Measurements from ENCODE around the gene MCRIP2. TPM values are rescaled to one million over a fixed set of nuclear protein-coding genes. Genes with fewer than 3 reads are reported as not detected.

Gene MCRIP2
- total and polyA plus RNA-seq, 2 of the 8 experiments (the other 6 are each of a cell fraction or from before 2014, with no cell fraction given) = 45.4 to 75.5 TPM

DNA sequence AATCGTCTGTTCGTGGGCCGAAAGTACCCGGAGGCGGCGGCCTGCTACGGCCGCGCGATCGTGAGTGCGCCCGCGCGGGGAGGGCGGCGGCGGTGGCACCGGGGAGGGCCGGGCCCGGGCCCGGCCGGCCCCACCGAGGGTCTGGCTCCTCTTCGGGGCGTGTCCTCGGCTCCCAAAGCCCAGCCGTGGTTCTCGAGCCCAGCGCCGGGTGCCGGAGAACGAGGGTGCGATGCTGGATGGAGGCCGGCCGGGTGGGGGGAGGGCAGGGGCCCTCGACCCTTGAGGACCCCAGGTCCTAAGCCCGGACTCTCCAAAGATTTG, 39.0 kb downstream of the MCRIP2 start:
- Histone ChIP-seq H3K27me3 (replicated peaks in 1 of 4; ENCODE audit: control insufficient read depth in 3 of 4, extremely low read depth in 1 of 4, insufficient read depth in 3 of 4, low read length in 3 of 4) (peaks cover 0 to 2% (median 0%) of the 10 kb centered on the region in 4 experiments; a peak in 2 of 7 replicates), H3K27ac (ENCODE audit: low read depth, low read length) (peak overlapping the region; percentile 72), H3K4me2 (ENCODE audit: insufficient read depth in 1 of 2, low read depth in 2 of 2, low read length in 2 of 2) (peak overlapping the region; percentile 74), H3K14ac (ENCODE audit: insufficient read length) (no peak overlapping the region), H3K9ac (replicated peaks in 1 of 4; ENCODE audit: extremely low read depth in 1 of 4, low read depth in 3 of 4, low read length in 3 of 4) (peak overlapping the region; percentile 13 to 72 (median 64); a peak in 5 of 7 replicates), H2BK20ac (ENCODE audit: low read length) (no peak overlapping the region), H3K36me3 (ENCODE audit: control insufficient read depth in 2 of 4, insufficient read depth in 4 of 4, low read length in 3 of 4) (peaks cover 4 to 21% (median 13%) of the 10 kb centered on the region in 4 experiments; a peak in 7 of 8 replicates), H3K79me1 (ENCODE audit: low read depth, low read length) (peaks cover 6% of the 10 kb centered on the region; the same call in 1 of the 2 replicates), H3K4me3 (ENCODE audit: extremely low read depth in 1 of 4, insufficient read depth in 2 of 4, low read depth in 3 of 4, low read length in 4 of 4) (peak overlapping the region; percentile 72 to 89 (median 80)), H2AK5ac (ENCODE audit: low read depth, low read length) (no peak overlapping the region), H4K5ac (ENCODE audit: insufficient read length, low read depth, low read length) (peak overlapping the region; percentile 43), H3K9me3 (ENCODE audit: insufficient read depth in 2 of 2, low read depth in 1 of 2, low read length in 1 of 2) (no peaks in the 10 kb centered on the region), H3K18ac (ENCODE audit: extremely low read depth, low read length) (no peak overlapping the region), H2BK15ac (ENCODE audit: low read length) (no peak overlapping the region), H4K91ac (replicated peaks; ENCODE audit: insufficient read length, low read length) (no peak overlapping the region), H2AFZ (ENCODE audit: low read length) (no peak overlapping the region), H3K4ac (replicated peaks; ENCODE audit: insufficient read length, low read depth, low read length) (no peak overlapping the region), H3K79me2 (ENCODE audit: control insufficient read depth in 1 of 2, insufficient read depth in 2 of 2, low read length in 2 of 2) (peaks cover 0 to 12% of the 10 kb centered on the region in 2 experiments; a peak in 1 of 4 replicates), H2BK12ac (ENCODE audit: low read depth, low read length) (no peak overlapping the region), H3K23me2 (ENCODE audit: low read depth, low read length) (peaks cover 13% of the 10 kb centered on the region; the same call in 1 of the 2 replicates), H3K56ac (replicated peaks; ENCODE audit: insufficient read length, low read depth, low read length) (no peak overlapping the region), H4K8ac (ENCODE audit: extremely low read depth, insufficient read depth, low read length) (no peak overlapping the region), H3K4me1 (replicated peaks in 1 of 4; ENCODE audit: control insufficient read depth in 3 of 4, insufficient read depth in 4 of 4, low read length in 3 of 4) (peaks cover 0 to 31% (median 24%) of the 10 kb centered on the region in 4 experiments; a peak in 6 of 7 replicates), H3K23ac (ENCODE audit: insufficient read length) (no peak overlapping the region), H2BK120ac (replicated peaks; ENCODE audit: low read depth, low read length) (no peak overlapping the region), H2BK5ac (ENCODE audit: low read depth, low read length) (0 out of 2 replicates have a peak overlapping the region, but pooled peaks have one; percentile 49), H4K20me1 (replicated peaks in 1 of 2; ENCODE audit: control insufficient read depth in 1 of 2, insufficient read depth in 2 of 2, low read length in 2 of 2) (peaks cover 4 to 29% of the 10 kb centered on the region in 2 experiments)
- WGBS, 2 experiments (ENCODE audit: extremely low coverage in 1 of 2, insufficient coverage in 1 of 2, insufficient read length in 1 of 2, insufficient replicate concordance in 2 of 2, low coverage in 1 of 2, low lambda C conversion rate in 2 of 2, missing lambda C conversion rate in 1 of 2) = 0% methylated on average over 25 of the region's 38 CpGs; no CpG with 5 or more reads in 1 of the 2 experiments
- no peak for DNase-seq (ENCODE audit: low read depth in 1 of 2, low spot score in 2 of 2)
- POLR2A ChIA-PET (ENCODE audit: partially characterized antibody) = interaction anchor here (0.6 to 13.3 kb wide), 16 partner anchors 9 to 298 kb away, joined by 3 to 214 read pairs (median 8); partner anchors contain the start of genes ANTKMT, CCDC78, HAGHL and PGAP6
- no peak for FAIRE-seq
- peak; percentile 3 for TF ChIP-seq ASH2L (IDR thresholded peaks at IDR 0.05; ENCODE audit: low read length)
- TF ChIP-seq KDM5A (IDR thresholded peaks at IDR 0.05; ENCODE audit: low read length) = no peak
- no peak for TF ChIP-seq GABPA (IDR thresholded peaks at IDR 0.05; ENCODE audit: borderline replicate concordance, insufficient read depth, low read length)
- TF ChIP-seq CBX8 (IDR thresholded peaks at IDR 0.05; ENCODE audit: borderline replicate concordance, low read depth, low read length) = no peak
- TF ChIP-seq CTBP2 (IDR thresholded peaks at IDR 0.05; ENCODE audit: borderline replicate concordance, insufficient read depth, insufficient read length, low read length) = no peak
- TF ChIP-seq YY1 (IDR thresholded peaks at IDR 0.05; ENCODE audit: low read depth, low read length) = no peak
- TF ChIP-seq TBP (IDR thresholded peaks at IDR 0.05; ENCODE audit: low read depth, low read length) = no peak
- TF ChIP-seq TAF1 (IDR thresholded peaks at IDR 0.05; ENCODE audit: low read depth, low read length) = 0 out of 2 replicates have a peak, but pooled peaks have one; percentile 12
- no peak for TF ChIP-seq TEAD4 (IDR thresholded peaks at IDR 0.05; ENCODE audit: low read depth, low read length)
- TF ChIP-seq SUZ12 (IDR thresholded peaks at IDR 0.05; ENCODE audit: low read length) = no peak
- 0 out of 4 replicates have a peak, but pooled peaks of 1 of the 2 experiments have one; percentile 3 for TF ChIP-seq SIN3A (conservative IDR thresholded peaks at IDR 0.05 in 1 of 2, IDR thresholded peaks at IDR 0.05 in 1 of 2; ENCODE audit: low read depth in 1 of 2, low read length in 2 of 2)
- TF ChIP-seq KDM4A (IDR thresholded peaks at IDR 0.05; ENCODE audit: low read depth, low read length, severe bottlenecking) = no peak
- CTCF ChIA-PET (ENCODE audit: partially characterized antibody) = interaction anchor here (0.9 to 1.8 kb wide), 3 partner anchors 10 to 32 kb away, joined by 3 to 5 read pairs (median 4); partner anchors contain the start of gene WDR24

All from H1 (cell line).